HUES6 (cell line): ENCODE results near the gene CKLF.

Experiments
- H3K27ac ChIP-seq: 2 replicates; pipeline ENCODE4 v1.7.0; 2013; ENCODE audit warnings: low read depth, mild to moderate bottlenecking, low read length, inconsistent platforms
- H3K27me3 ChIP-seq: 2 replicates; pipeline ENCODE4 v1.6.1; 2013; ENCODE audit warnings: low read length; ENCODE audit not compliant: control insufficient read depth, insufficient read depth
- H3K36me3 ChIP-seq: 2 replicates; pipeline ENCODE4 v1.6.1; 2013; ENCODE audit warnings: low read length; ENCODE audit not compliant: control insufficient read depth, insufficient read depth
- H3K4me1 ChIP-seq: 2 replicates; pipeline ENCODE4 v1.6.1; 2013; ENCODE audit warnings: low read length; ENCODE audit not compliant: control insufficient read depth, insufficient read depth
- H3K4me3 ChIP-seq: 2 replicates; pipeline ENCODE4 v1.5.1; 2013; ENCODE audit warnings: low read depth, low read length
- H3K9ac ChIP-seq: one replicate; pipeline ENCODE4 v1.6.1; 2013; ENCODE audit warnings: mild to moderate bottlenecking, low read length
- H3K9me3 ChIP-seq: 2 replicates; pipeline ENCODE4 v1.6.1; 2013; ENCODE audit warnings: low read depth, low read length; ENCODE audit not compliant: control insufficient read depth, insufficient read depth

CKLF gene

DNA sequence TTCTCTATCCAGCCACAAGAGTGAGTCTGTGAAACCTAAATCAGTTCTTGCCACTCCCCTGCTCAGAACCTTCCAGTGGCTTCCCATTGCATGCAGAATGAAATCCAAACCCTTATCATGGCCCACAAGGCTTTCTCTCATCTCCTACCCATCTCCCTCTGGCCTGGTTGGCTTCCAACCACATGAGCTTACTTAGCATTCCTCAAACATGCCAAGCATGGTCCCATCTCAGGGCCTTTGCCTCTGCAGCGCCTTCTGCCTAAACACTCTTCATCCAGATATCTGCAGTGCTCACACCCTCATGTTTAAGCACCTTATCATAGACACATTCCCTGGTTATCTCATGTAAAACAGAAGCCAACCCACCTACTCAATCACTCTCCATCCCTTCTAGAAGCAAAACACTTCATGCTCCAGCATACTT lies 18.0 kb upstream of the CKLF start:
- Histone ChIP-seq H3K9me3 (no peaks in the 10 kb centered on the region), H3K4me3 (no peak overlapping the region), H3K27ac (no peak overlapping the region), H3K36me3 (no peaks in the 10 kb centered on the region), H3K9ac (no peak overlapping the region), H3K27me3 (no peaks in the 10 kb centered on the region), H3K4me1 (no peaks in the 10 kb centered on the region)

DNA sequence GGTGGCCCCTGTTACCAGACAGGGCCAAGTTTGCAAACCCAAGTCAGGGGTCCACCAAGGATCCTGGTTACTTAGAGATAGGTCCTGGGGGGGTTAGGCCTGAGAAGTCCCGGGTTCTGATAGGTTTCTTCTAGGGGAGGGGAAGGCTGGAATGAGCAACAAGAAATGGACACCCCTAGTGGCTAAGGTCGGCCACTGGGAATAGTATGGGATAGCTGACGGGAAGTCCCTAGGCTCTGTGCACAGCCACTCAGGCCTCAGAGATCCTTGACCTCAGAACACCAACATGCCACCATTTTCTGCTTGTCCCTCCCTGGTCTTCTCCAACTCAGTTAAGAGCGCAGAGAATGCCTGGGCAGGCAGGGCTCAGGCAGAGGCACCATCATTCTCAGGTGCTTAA lies 15.9 kb upstream of the CKLF start:
- Histone ChIP-seq H3K9me3 (no peaks in the 10 kb centered on the region), H3K27ac (no peak overlapping the region), H3K4me1 (no peaks in the 10 kb centered on the region), H3K9ac (no peak overlapping the region), H3K27me3 (no peaks in the 10 kb centered on the region), H3K36me3 (no peaks in the 10 kb centered on the region), H3K4me3 (no peak overlapping the region)

DNA sequence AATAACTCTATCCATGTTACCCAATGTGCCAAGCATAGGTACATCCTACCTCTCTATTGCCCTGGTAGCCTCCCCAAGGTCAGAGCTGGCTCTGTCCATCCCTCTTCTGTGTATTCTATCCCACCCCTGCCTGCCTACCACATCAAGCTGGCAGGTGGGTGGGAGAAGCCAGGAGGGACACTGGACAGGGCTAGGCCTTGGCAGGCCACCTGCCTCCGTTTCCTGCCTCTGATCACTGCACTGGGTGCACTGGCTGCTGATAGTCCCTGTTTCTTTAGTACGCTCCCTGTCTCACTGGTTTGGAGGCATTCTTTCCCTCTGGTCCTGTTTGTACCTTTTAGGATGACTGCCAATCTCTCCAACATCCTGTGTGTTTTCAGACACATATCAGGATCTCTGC lies 15.1 kb upstream of the CKLF start:
- no peak overlapping the region for H3K9ac ChIP-seq
- H3K36me3 ChIP-seq = no peaks in the 10 kb centered on the region
- H3K9me3 ChIP-seq = no peaks in the 10 kb centered on the region
- H3K27ac ChIP-seq = no peak overlapping the region
- no peak overlapping the region for H3K4me3 ChIP-seq
- no peaks in the 10 kb centered on the region for H3K27me3 ChIP-seq
- H3K4me1 ChIP-seq = peaks cover 7% of the 10 kb centered on the region

DNA sequence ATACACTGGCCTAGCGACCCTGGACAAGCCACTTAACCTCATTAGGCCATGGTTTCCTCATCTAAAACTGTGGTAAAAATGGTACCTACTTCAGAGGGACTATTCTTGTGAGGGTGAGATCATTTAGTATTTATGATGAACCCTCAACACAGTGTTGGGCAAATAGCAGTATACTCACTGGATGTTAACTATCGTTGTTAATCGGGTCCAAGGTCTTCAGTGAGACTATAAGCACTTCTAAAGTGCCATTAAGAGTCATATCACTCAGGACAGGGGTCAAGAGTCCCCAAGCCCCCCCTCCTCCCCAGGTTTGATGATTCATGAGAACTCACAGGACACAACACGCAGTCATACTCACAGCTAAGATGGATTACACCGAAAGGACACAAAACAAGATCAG lies 13.5 kb upstream of the CKLF start:
- no peak overlapping the region for H3K27ac ChIP-seq
- no peak overlapping the region for H3K9ac ChIP-seq
- H3K4me3 ChIP-seq = no peak overlapping the region
- H3K4me1 ChIP-seq = peaks cover 10% of the 10 kb centered on the region
- H3K36me3 ChIP-seq = no peaks in the 10 kb centered on the region
- H3K27me3 ChIP-seq = no peaks in the 10 kb centered on the region
- no peaks in the 10 kb centered on the region for H3K9me3 ChIP-seq

DNA sequence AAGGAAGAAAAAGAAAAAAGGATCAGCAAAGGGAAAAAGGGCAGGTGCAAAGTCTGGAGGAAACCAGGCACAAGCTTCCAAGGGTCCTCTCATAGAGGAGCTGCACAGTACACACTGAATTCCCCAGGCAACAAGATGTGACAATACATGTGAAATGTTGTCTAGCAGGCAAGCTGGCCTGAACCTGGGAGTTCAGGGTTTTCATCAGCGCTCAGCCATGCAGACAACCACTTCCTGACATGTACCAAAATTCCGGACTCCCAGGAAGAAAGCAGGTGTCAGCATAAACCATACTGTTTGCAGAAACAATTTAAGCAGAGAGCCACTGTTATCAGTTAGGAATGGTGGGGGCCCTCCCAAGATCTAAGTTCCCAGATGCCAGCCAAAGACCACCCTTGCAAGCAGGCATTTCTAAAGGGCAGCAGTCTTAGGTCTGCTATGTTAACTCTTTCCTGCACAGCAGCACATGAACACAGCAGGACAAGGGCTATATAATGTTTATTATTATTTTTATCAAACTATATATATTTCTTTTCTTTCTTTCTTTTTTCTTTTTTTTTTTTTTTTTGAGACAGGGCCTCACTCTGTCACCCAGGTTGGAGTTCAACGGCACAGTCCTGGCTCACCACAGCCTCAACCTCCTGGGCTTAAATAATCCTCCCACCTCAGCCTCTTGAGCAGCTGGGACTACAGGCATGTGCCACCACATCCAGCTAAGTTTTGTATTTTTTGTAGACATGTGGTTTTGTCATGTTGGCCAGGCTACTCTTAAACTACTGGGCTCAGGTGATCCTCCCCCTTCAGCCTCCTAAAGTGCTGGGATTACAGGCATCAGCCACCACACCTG lies 12.5 kb upstream of the CKLF start:
- Histone ChIP-seq H3K4me3 (no peak overlapping the region), H3K9ac (no peak overlapping the region), H3K9me3 (no peaks in the 10 kb centered on the region), H3K27me3 (no peaks in the 10 kb centered on the region), H3K27ac (no peak overlapping the region), H3K36me3 (no peaks in the 10 kb centered on the region), H3K4me1 (peaks cover 10% of the 10 kb centered on the region)

DNA sequence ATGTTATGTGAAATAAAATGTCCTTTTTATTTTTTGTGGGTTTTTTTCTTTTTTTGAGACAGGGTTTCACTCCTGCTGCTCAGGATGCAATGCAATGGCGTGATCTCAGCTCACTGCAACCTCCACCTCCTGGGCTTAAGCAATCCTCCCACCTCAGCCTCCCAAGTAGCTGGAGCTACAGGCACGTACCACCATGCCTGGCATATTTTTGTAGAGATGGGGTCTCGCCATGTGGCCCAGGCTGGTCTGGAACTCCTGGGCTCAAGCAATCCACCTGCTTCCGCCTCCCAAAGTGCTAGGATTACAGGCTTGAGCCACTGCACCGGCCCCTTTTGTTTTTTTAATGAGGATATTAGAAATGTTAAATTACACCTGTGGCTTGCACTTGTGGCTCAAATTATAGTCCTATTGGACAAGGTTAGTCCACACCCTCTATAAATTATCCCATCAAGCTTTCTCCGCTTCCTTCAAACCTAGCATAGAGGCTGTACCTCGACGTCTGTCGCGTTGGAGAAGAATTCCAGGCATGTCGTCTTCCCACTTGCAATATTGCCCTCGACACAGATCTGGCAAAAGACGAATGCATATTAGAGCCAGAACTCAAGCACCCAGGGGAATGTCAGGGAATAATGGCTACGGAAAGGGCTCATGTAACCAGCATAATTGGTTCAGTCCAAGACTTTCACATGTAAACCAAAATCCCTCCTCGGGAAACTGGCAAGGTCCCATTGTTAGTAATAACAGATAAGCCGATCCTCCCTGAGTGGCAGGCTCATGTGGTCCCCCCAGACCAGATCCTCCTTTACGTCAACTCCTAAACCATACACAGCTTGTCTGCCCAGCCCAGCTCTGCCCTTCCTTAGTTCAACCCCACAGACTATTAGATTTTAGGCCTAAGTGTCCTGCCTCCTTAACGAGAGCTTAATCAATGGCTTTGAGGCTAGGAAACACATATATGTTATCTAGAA lies 10.7 kb upstream of the CKLF start:
- Histone ChIP-seq H3K36me3 (no peaks in the 10 kb centered on the region), H3K4me1 (peaks cover 10% of the 10 kb centered on the region)

DNA sequence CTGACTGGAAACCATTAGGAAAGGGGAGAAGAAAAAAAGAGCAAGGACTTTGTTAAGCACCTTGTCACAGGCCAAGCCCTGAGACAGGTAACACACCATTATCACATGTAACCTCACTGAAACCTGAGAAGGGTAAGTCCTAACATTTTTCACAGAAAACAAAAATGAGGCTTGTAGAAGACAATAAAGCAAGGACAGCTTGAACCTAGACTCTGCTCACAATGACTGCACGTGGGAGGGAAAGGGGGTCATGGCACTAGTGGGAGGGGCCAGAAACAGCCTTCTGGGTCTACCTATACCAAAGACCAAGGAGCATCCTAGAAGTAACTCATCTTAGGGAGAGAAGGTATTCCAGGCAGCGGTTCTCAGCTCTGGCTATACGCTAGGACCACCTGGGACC lies 10.0 kb upstream of the CKLF start:
- no peak overlapping the region for H3K9ac ChIP-seq
- H3K4me1 ChIP-seq = peaks cover 10% of the 10 kb centered on the region
- no peaks in the 10 kb centered on the region for H3K9me3 ChIP-seq
- no peak overlapping the region for H3K4me3 ChIP-seq
- no peaks in the 10 kb centered on the region for H3K27me3 ChIP-seq
- H3K36me3 ChIP-seq = no peaks in the 10 kb centered on the region
- no peak overlapping the region for H3K27ac ChIP-seq

More for the DNA sequence above, 10.7 kb upstream of the CKLF start:
- no peak overlapping the region for H3K9ac ChIP-seq
- no peak overlapping the region for H3K27ac ChIP-seq
- H3K4me3 ChIP-seq = no peak overlapping the region
- no peaks in the 10 kb centered on the region for H3K9me3 ChIP-seq
- H3K27me3 ChIP-seq = no peaks in the 10 kb centered on the region

DNA sequence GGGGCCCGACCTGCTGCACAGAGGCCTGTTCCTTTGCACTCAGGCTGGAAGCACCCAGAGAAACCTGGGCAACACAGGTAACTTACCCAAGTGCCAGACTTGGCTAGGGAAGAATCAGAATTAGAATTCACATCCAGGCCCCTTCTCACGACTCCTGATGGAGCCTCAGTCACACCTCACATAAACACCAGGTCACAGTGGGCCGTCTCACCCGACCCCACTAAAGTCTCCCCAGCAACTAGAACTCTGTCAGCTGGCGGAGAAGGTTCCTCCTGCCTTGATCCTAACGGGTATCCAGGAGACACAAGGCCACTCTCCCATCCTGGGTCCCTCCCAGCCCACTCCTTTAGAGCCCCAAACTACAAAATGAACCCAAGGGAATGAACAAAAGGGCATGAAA lies 8.8 kb upstream of the CKLF start:
- H3K27ac ChIP-seq = no peak overlapping the region
- H3K4me1 ChIP-seq = peaks cover 10% of the 10 kb centered on the region
- no peak overlapping the region for H3K9ac ChIP-seq

DNA sequence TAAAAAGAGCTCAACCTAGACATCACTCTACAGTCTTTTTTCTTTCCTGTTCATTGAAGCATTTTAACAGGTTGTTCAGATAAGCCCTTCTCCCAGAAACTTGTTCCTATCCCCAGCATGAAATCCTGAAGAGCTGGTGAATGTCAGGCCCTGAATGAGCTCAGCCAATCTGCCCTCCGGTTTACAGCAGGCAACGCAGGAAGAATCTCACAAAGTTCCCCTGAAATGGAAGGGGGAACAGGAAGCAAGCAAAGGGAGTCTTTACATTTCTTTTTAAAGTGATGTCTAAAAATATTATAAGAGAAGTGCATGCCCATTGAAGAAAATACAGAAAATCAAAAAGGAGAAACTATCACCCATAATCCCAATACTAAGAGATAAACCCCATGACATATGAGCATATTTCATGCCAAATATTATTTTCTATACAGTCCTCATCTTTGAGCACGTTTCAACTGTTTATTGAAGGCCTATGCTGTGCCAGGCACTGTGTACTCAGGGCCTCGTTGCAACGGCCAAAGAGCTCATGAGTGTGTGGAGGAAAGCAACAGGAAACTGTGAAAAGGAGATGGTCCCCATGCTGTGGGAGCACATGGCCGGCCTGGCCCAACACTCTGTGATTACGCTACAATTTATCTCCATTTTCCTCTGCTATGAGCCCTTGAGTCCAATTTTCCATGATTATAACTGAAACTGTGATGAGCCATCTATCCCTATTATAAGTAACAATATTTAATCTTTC lies 8.2 kb upstream of the CKLF start:
- H3K9me3 ChIP-seq = no peaks in the 10 kb centered on the region
- H3K9ac ChIP-seq = no peak overlapping the region
- no peak overlapping the region for H3K27ac ChIP-seq
- no peaks in the 10 kb centered on the region for H3K36me3 ChIP-seq
- H3K4me1 ChIP-seq = peaks cover 10% of the 10 kb centered on the region
- H3K4me3 ChIP-seq = no peak overlapping the region
- no peaks in the 10 kb centered on the region for H3K27me3 ChIP-seq

More for the DNA sequence above, 8.8 kb upstream of the CKLF start:
- Histone ChIP-seq H3K4me3 (no peak overlapping the region), H3K27me3 (no peaks in the 10 kb centered on the region), H3K36me3 (no peaks in the 10 kb centered on the region), H3K9me3 (no peaks in the 10 kb centered on the region)

DNA sequence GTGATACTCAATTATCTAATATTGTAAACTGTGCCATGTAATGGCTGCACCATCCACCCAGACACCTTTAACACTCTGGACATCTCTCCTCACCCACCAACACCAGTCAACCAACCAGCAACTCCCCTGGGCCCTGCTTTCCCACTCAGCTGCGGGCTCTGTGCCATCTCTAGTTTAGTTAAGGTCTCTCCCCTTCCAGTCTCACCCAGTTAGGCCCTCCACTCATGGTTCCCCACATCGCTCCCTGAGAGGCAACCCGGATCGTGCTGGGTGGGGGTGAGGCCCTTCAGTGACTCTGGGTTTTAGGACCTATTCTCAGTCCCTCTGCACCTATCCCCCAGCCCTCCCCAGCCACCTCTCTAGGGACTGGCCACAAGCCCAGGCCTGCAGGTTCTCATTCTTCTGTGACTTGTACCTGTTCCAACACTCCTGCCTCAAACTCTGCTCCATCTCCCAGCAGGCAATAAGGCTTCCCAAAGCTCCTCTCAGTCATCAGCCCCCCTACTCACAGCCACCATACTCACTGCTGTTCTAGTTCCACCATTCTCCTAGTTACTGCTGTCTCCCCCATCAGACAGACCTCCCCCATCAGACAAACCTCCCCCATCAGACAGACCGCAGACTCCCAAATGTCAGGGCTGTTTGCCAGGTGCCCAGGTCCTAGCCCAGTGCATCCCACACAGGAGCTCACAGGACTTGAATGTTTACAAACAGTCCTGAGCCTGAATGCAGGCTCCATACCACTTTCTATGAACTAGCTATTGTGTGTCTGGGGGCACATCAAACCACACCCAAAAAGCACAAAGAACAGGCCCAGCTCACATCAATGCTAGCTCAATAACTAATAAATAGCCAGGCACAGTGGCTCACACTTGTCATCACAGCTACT lies 5.0 kb upstream of the CKLF start:
- Histone ChIP-seq H3K9me3 (no peaks in the 10 kb centered on the region), H3K27me3 (no peaks in the 10 kb centered on the region), H3K4me3 (no peak overlapping the region), H3K27ac (no peak overlapping the region), H3K4me1 (peaks cover 7% of the 10 kb centered on the region; the same call in 1 of the 2 replicates), H3K36me3 (no peaks in the 10 kb centered on the region), H3K9ac (no peak overlapping the region)
